NB4 (cell line): ENCODE results near the gene IQGAP1.

Experiments used
- CTCF ChIP-seq: IDR thresholded peaks from one replicate; pipeline ENCODE4 v1.5.1; 2012; ENCODE audit warnings: low read depth, low read length
- MAX ChIP-seq: IDR thresholded peaks from 2 replicates; pipeline ENCODE4 v1.6.1; 2011; ENCODE audit warnings: low read depth, low read length
- MYC ChIP-seq: IDR thresholded peaks from 2 replicates; pipeline ENCODE4 v1.6.1; 2011; ENCODE audit warnings: low read depth, low read length
- POLR2A ChIP-seq: IDR thresholded peaks from 2 replicates; pipeline ENCODE4 v1.6.1; 2011; ENCODE audit warnings: mild to moderate bottlenecking; ENCODE audit not compliant: insufficient read length; ENCODE audit errors: extremely low read depth

GRCh38 chr15:90402767-90403166 lies 14.7 kb downstream of the IQGAP1 start:
- no peak for TF ChIP-seq POLR2A
- no peak for TF ChIP-seq MAX
- TF ChIP-seq CTCF: no peak
- no peak for TF ChIP-seq MYC
